Measurements from ENCODE around the gene ATAD3C.

DNA sequence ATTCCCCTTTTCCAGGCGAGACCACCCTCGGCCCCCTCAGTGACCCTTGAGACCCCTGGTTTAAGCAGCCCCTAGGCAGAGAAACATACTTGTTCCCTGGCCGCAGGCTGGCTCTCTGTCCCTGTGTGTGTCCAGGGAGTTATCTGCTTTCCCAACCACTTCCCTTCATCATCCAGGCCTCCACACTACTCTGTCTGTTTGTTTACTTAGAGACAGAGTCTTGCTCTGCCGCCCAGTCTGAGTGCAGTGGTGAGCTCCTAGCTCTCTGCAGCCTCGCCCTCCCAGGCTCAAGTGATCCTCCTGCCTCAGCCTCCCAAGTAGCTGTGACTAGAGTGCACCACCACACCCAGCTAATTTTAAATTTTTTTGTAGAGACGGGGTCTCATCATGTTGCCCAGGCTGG lies 19.8 kb upstream of the ATAD3C start:
- TF ChIP-seq, protein P1, sequence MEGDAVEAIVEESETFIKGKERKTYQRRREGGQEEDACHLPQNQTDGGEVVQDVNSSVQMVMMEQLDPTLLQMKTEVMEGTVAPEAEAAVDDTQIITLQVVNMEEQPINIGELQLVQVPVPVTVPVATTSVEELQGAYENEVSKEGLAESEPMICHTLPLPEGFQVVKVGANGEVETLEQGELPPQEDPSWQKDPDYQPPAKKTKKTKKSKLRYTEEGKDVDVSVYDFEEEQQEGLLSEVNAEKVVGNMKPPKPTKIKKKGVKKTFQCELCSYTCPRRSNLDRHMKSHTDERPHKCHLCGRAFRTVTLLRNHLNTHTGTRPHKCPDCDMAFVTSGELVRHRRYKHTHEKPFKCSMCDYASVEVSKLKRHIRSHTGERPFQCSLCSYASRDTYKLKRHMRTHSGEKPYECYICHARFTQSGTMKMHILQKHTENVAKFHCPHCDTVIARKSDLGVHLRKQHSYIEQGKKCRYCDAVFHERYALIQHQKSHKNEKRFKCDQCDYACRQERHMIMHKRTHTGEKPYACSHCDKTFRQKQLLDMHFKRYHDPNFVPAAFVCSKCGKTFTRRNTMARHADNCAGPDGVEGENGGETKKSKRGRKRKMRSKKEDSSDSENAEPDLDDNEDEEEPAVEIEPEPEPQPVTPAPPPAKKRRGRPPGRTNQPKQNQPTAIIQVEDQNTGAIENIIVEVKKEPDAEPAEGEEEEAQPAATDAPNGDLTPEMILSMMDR (IDR thresholded peaks at IDR 0.05; ENCODE audit: low read depth, low read length): no peak
- no peak for TF ChIP-seq MYC (IDR thresholded peaks at IDR 0.05; ENCODE audit: low read depth, low read length)
- TF ChIP-seq POLR2A (IDR thresholded peaks at IDR 0.05; ENCODE audit: extremely low read depth, insufficient read length): no peak
